ENCODE data around the gene KLHL10.

Gene KLHL10

GRCh38 chr17:41837761-41838538 is at the start of gene KLHL10:
KLHL10 (plus strand) TSS chr17:41837825; CDS start chr17:41837933, 108 bp downstream.
- H3K27me3 Mint-ChIP-seq = no peaks in the 10 kb centered on the region
- peak within 1 kb of the TSS; percentile 85 for H3K4me3 Mint-ChIP-seq
- peak within 1 kb of the TSS; percentile 81 for H3K27ac Mint-ChIP-seq
- no peaks in the 10 kb centered on the region for H3K9me3 Mint-ChIP-seq
- peaks cover 20% of the 10 kb centered on the region for H3K36me3 Mint-ChIP-seq (ENCODE audit: low read depth)
- no peak for DNase-seq
- H3K4me1 Mint-ChIP-seq (ENCODE audit: low read depth) = peaks cover 22% of the 10 kb centered on the region

DNA sequence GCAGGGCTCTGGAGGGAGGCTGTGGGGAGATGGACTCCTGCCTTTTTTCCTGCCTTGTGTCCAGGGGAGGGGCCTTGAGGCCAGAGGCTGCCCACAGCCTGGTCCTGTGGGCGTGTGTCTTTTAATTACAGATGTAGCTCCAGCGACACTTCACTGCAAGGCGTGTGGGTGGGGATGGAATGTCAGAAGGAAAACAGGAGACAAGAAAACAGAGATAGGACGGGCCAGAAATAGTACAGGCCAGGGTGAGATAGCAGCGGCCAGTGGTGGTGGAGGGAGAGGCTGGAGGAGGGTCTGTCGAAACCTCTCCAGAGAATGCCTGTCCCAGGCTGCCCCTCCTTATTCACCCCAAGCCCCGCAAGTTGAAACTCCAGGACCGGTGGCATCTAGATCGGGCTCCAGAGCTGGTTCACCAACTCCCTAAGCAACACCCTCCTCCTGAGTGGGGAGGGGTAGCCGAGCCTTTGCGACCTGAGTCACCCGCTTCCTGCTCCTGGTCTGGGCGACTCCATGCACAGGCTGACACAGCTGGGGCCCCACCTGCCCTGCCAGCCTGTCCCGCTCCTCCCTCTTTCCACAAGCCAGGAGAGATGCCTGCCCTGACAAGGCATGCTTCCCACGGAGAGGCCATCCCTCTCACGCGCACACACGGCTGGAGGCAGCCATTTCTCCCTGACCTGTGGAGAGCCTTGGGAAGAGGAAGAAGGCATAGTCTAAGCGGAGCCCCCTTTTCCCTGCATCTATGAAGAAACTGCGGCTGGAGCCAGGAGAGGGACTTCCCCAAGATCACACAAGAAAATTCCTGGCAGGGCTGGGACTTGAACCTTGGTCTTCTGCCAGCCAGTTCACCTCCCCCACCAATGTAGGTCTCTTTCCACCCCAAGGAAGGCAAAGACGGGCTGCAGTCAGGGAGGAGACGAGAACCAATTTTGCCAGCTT is 44.5 kb upstream of the KLHL10 start:
- Mint-ChIP-seq H3K4me3 (no peak overlapping the region), H3K9me3 (no peaks in the 10 kb centered on the region), H3K27me3 (peaks cover 2% of the 10 kb centered on the region), H3K36me3 (ENCODE audit: low read depth) (no peaks in the 10 kb centered on the region), H3K4me1 (ENCODE audit: low read depth) (peaks cover 10% of the 10 kb centered on the region), H3K27ac (no peak overlapping the region)
- no peak for DNase-seq

DNA sequence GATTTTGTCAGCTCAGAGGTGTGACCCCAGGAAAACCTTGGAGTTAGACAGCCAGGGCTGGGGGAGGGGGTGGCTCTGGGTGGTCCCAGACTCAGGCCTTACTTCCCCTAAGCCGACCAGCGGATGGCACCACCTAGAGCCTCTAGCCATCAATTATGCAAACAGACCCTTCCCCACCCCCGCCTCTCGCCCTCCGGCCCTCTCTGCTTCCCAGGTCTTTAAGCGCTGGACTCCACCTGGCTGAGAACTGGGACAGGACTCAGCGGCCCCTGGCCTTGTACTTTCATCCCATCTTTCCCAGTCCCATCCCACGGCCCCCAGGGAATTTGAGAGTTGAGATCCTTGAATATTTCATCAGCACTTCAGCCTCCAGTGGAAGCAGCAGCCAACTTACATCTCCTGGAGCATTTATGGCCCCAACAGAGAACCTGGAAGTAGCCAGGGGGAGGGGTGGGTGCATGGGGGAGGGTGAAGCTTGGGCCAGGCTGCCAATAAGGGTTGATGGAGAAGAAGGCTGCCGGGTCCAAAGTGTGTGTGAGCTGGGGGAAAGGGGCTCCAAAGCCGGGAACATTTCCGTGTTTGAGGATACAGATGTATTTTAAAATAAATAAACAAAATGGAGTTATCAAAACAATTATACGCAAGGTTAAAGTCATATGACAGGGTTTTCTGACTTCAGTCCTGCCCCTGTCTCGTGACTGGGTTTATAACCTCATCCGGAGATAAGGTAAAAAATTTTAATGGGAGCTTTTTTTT is 43.7 kb upstream of the KLHL10 start:
- peaks cover 4% of the 10 kb centered on the region for H3K4me1 Mint-ChIP-seq (ENCODE audit: low read depth)
- H3K9me3 Mint-ChIP-seq = no peaks in the 10 kb centered on the region
- H3K36me3 Mint-ChIP-seq (ENCODE audit: low read depth) = no peaks in the 10 kb centered on the region
- no peak overlapping the region for H3K27ac Mint-ChIP-seq
- no peak for DNase-seq
- H3K4me3 Mint-ChIP-seq = no peak overlapping the region
- no peaks in the 10 kb centered on the region for H3K27me3 Mint-ChIP-seq

- Mint-ChIP-seq H3K27ac (no peak overlapping the region), H3K36me3 (ENCODE audit: low read depth) (no peaks in the 10 kb centered on the region), H3K4me3 (no peak overlapping the region), H3K27me3 (no peaks in the 10 kb centered on the region), H3K4me1 (ENCODE audit: low read depth) (peaks cover 3% of the 10 kb centered on the region), H3K9me3 (no peaks in the 10 kb centered on the region)
- no peak for DNase-seq
These were observed 43.1 kb upstream of the KLHL10 start for GRCh38 chr17:41794540-41794975.

GRCh38 chr17:41796121-41796895 is 41.3 kb upstream of the KLHL10 start:
- Mint-ChIP-seq H3K36me3 (ENCODE audit: low read depth) (no peaks in the 10 kb centered on the region), H3K27me3 (no peaks in the 10 kb centered on the region), H3K4me3 (no peak overlapping the region), H3K27ac (peak overlapping the region; percentile 33), H3K9me3 (no peaks in the 10 kb centered on the region), H3K4me1 (ENCODE audit: low read depth) (no peaks in the 10 kb centered on the region)
- no peak for DNase-seq

- Mint-ChIP-seq H3K4me1 (ENCODE audit: low read depth) (peaks cover 4% of the 10 kb centered on the region), H3K27ac (no peak overlapping the region), H3K27me3 (no peaks in the 10 kb centered on the region), H3K36me3 (ENCODE audit: low read depth) (no peaks in the 10 kb centered on the region), H3K4me3 (no peak overlapping the region), H3K9me3 (no peaks in the 10 kb centered on the region)
- no peak for DNase-seq
These were observed 40.2 kb upstream of the KLHL10 start for GRCh38 chr17:41797377-41797776.

DNA sequence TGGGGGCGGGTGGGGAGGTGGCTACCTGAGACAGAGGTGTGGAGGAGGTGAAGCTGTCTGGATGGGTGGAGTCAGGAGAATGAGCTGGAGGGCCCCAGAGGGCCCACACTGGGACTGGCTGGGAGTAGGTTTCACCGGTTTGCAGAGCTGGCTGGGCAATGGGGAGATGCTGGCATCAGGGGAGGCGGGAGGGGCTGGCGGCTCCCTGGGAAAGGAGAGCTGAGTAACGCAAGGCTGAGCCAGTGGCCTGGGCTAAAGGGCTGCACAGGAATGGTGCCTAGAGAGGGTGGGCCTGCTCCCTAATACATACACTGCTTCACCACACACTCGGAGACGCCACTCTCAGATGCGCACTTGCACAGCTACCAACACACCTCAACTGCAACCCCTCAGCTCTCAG is 38.3 kb upstream of the KLHL10 start:
- DNase-seq = no peak
- Mint-ChIP-seq H3K4me1 (ENCODE audit: low read depth) (peaks cover 4% of the 10 kb centered on the region), H3K27ac (no peak overlapping the region), H3K4me3 (no peak overlapping the region), H3K36me3 (ENCODE audit: low read depth) (no peaks in the 10 kb centered on the region), H3K27me3 (no peaks in the 10 kb centered on the region), H3K9me3 (no peaks in the 10 kb centered on the region)

- Mint-ChIP-seq H3K4me3 (no peak overlapping the region), H3K36me3 (ENCODE audit: low read depth) (no peaks in the 10 kb centered on the region), H3K9me3 (no peaks in the 10 kb centered on the region), H3K27ac (no peak overlapping the region), H3K27me3 (no peaks in the 10 kb centered on the region), H3K4me1 (ENCODE audit: low read depth) (peaks cover 4% of the 10 kb centered on the region)
- no peak for DNase-seq
These were observed 36.8 kb upstream of the KLHL10 start for GRCh38 chr17:41800601-41801373.

GRCh38 chr17:41801374-41802271 is 36.0 kb upstream of the KLHL10 start:
- H3K27me3 Mint-ChIP-seq = no peaks in the 10 kb centered on the region
- no peaks in the 10 kb centered on the region for H3K9me3 Mint-ChIP-seq
- H3K27ac Mint-ChIP-seq = no peak overlapping the region
- H3K4me3 Mint-ChIP-seq = no peak overlapping the region
- H3K4me1 Mint-ChIP-seq (ENCODE audit: low read depth) = peaks cover 4% of the 10 kb centered on the region
- no peaks in the 10 kb centered on the region for H3K36me3 Mint-ChIP-seq (ENCODE audit: low read depth)
- DNase-seq = peak; percentile 84

- Mint-ChIP-seq H3K27ac (no peak overlapping the region), H3K36me3 (ENCODE audit: low read depth) (no peaks in the 10 kb centered on the region), H3K9me3 (no peaks in the 10 kb centered on the region), H3K27me3 (no peaks in the 10 kb centered on the region), H3K4me3 (no peak overlapping the region), H3K4me1 (ENCODE audit: low read depth) (peaks cover 4% of the 10 kb centered on the region)
- DNase-seq = no peak
These were observed 34.3 kb upstream of the KLHL10 start for GRCh38 chr17:41803049-41804020.

DNA sequence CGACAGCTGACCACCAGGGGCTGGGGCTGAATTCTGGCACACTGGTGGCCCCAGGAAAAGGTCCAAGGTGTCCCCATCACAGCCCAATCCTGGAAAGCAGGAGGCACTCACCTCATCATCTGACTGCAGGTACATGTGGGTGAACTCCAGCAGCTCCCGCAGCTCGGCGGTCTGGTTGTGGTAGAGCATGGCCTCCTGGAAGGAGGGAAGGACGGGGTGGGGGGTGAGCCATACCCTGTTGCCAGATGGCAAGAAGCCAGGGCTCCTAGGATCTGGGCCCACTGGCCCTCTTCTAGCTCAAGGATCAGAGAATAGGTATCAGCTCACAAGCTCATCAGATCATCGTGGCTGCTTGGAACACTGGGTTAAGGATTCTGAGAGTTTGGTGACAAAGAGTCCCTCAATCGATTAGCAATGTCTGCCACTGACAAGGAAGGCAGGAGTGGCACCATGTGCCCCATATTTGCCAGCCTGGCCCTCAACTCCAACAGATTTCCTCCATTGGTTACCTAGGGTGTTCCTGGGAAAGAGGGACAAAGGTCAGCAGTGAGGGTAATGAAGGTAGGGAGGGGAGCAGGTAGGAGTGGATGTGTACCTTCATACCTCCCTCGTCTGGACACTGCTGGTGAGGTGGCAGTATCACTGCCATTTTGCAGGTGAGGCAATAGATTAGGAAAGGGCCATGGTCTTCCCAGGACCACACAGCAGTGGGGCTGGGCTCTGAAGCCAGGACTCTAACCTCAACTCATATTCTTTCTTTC is 30.8 kb upstream of the KLHL10 start:
- no peak for DNase-seq
- no peak overlapping the region for H3K4me3 Mint-ChIP-seq
- peaks cover 15% of the 10 kb centered on the region for H3K4me1 Mint-ChIP-seq (ENCODE audit: low read depth)
- no peaks in the 10 kb centered on the region for H3K36me3 Mint-ChIP-seq (ENCODE audit: low read depth)
- H3K27ac Mint-ChIP-seq = no peak overlapping the region
- no peaks in the 10 kb centered on the region for H3K9me3 Mint-ChIP-seq
- H3K27me3 Mint-ChIP-seq = no peaks in the 10 kb centered on the region

Data from activated T-cell treated with anti-CD3 and anti-CD28 coated beads, Interleukin-2, amount 50 U/mL, for 24 hours (primary cell).